ENCODE data around the gene OTP.
A peak's percentile ranks its signal among the peaks of the same experiment; 100 is the strongest.
"Not testable (repeated sequence)": the region's sequence is repeated elsewhere in the genome, so short reads cannot be mapped to it uniquely, and the experiment has no call there.

OTP gene

GRCh38 chr5:77590347-77590746 lies 48.2 kb downstream of the OTP start:
- peak; percentile 25 for DNase-seq (ENCODE audit: low spot score)
- TF ChIP-seq, protein P1, sequence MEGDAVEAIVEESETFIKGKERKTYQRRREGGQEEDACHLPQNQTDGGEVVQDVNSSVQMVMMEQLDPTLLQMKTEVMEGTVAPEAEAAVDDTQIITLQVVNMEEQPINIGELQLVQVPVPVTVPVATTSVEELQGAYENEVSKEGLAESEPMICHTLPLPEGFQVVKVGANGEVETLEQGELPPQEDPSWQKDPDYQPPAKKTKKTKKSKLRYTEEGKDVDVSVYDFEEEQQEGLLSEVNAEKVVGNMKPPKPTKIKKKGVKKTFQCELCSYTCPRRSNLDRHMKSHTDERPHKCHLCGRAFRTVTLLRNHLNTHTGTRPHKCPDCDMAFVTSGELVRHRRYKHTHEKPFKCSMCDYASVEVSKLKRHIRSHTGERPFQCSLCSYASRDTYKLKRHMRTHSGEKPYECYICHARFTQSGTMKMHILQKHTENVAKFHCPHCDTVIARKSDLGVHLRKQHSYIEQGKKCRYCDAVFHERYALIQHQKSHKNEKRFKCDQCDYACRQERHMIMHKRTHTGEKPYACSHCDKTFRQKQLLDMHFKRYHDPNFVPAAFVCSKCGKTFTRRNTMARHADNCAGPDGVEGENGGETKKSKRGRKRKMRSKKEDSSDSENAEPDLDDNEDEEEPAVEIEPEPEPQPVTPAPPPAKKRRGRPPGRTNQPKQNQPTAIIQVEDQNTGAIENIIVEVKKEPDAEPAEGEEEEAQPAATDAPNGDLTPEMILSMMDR (IDR thresholded peaks at IDR 0.05; ENCODE audit: extremely low read depth, missing control alignments) = no peak

- TF ChIP-seq, protein P1 (IDR thresholded peaks at IDR 0.05; ENCODE audit: extremely low read depth, missing control alignments) = no peak
- DNase-seq (ENCODE audit: low spot score) = no peak
These were observed 50.3 kb downstream of the OTP start for GRCh38 chr5:77588175-77588574.

- no peak for DNase-seq (ENCODE audit: low spot score)
- TF ChIP-seq, protein P1 (IDR thresholded peaks at IDR 0.05; ENCODE audit: extremely low read depth, missing control alignments) = no peak
These were observed 52.4 kb downstream of the OTP start for GRCh38 chr5:77586101-77586500.

- not testable (repeated sequence) for DNase-seq (ENCODE audit: low spot score)
These were observed 56.4 kb downstream of the OTP start for GRCh38 chr5:77582143-77582542.
